ENCODE data around the gene HBB. TPM values are rescaled to one million over a fixed set of nuclear protein-coding genes. Genes with fewer than 3 reads are reported as not detected.

HBB gene
- not detected in 2 replicates for total RNA-seq

GRCh38 chr11:5226732-5227310, at the start of gene HBB:
Gene HBB (minus strand): TSS chr11:5227071. CDS start chr11:5227021, 50 bp downstream.

GRCh38 chr11:5269715-5270147, 42.9 kb upstream of the HBB start, which contains the start of gene HBE1:
Gene HBE1 (minus strand): TSS chr11:5269945. CDS start chr11:5269890, 55 bp downstream.

GRCh38 chr11:5254646-5255413, 28.0 kb upstream of the HBB start, which contains the start of gene HBG2:
Gene HBG2 (minus strand): TSS chr11:5254781. CDS start chr11:5254728, 53 bp downstream.

GRCh38 chr11:5249807-5250396, 23.0 kb upstream of the HBB start, which contains the start of gene HBG1:
Gene HBG1 (minus strand): TSS chr11:5249857. CDS start chr11:5249804, 53 bp downstream.

GRCh38 chr11:5234381-5234834, 7.5 kb upstream of the HBB start, which contains the start of gene HBD:
Gene HBD (minus strand): TSS chr11:5234483. CDS start chr11:5234433, 50 bp downstream.

GRCh38 chr11:5200582-5200981, 26.3 kb downstream of the HBB start, which contains the start of gene OR51V1:
Gene OR51V1 (minus strand): TSS chr11:5200682. CDS start chr11:5200682, 0 bp downstream.

Other genes with a start within 250 kb of the HBB start
- gene OR51L1, start 232.2 kb downstream of the HBB start, total RNA-seq: not detected in 2 replicates
- gene OR52J3, start 180.5 kb downstream of the HBB start, total RNA-seq: not detected in 2 replicates
- gene OR52E2, start 167.4 kb downstream of the HBB start, total RNA-seq: not detected in 2 replicates
- gene OR52E1, start 157.5 kb downstream of the HBB start, total RNA-seq: not detected in 2 replicates
- not detected in 2 replicates for gene OR52A5, start 88.7 kb downstream of the HBB start, total RNA-seq
- gene OR52A1, start 72.3 kb downstream of the HBB start, total RNA-seq: not detected in 2 replicates
- not detected in 2 replicates for gene OR51V1, start 26.4 kb downstream of the HBB start, total RNA-seq
- gene HBD, start 7.4 kb upstream of the HBB start, total RNA-seq: not detected in 2 replicates
- not detected in 2 replicates for gene HBG1, start 22.8 kb upstream of the HBB start, total RNA-seq
- gene HBG2, start 27.7 kb upstream of the HBB start, total RNA-seq: not detected in 2 replicates
- gene HBE1, start 42.9 kb upstream of the HBB start, total RNA-seq: not detected in 2 replicates
- gene OR51B4, start 74.9 kb upstream of the HBB start, total RNA-seq: not detected in 2 replicates
- not detected in 2 replicates for gene OR51B2, start 97.2 kb upstream of the HBB start, total RNA-seq
- not detected in 2 replicates for gene OR51B5, start 116.5 kb upstream of the HBB start, total RNA-seq
- gene OR51B6, start 124.4 kb upstream of the HBB start, total RNA-seq: not detected in 2 replicates
- gene OR51M1, start 156.7 kb upstream of the HBB start, total RNA-seq: not detected in 2 replicates
- gene OR51Q1, start 195.0 kb upstream of the HBB start, total RNA-seq: not detected in 2 replicates
- gene OR51I1, start 214.4 kb upstream of the HBB start, total RNA-seq: not detected in 2 replicates
- gene OR51I2, start 222.3 kb upstream of the HBB start, total RNA-seq: not detected in 2 replicates